NCI-H187 treated with DMSO at 0.1 percent for 48 hours (cell line): ENCODE measurements around the gene ZNF507.

Experiments
- DNase-seq: peaks from one replicate; lab custom pipeline; 2025; lab: John Stamatoyannopoulos, UW

Gene ZNF507

GRCh38 chr19:32339988-32340874, 5.2 kb upstream of the ZNF507 start:
- no peak for DNase-seq

GRCh38 chr19:32342695-32343094, 2.7 kb upstream of the ZNF507 start:
- no peak for DNase-seq

- no peak for DNase-seq
Measured at GRCh38 chr19:32343550-32344262, 1.7 kb upstream of the ZNF507 start.

- DNase-seq: no peak
Measured at GRCh38 chr19:32346901-32347300, 1.5 kb downstream of the ZNF507 start.

GRCh38 chr19:32347573-32347972, 2.2 kb downstream of the ZNF507 start:
- DNase-seq: no peak

- DNase-seq: no peak
Measured at GRCh38 chr19:32349051-32349450, 3.6 kb downstream of the ZNF507 start.

GRCh38 chr19:32349724-32350470, 4.5 kb downstream of the ZNF507 start:
- no peak for DNase-seq

- DNase-seq: no peak
Measured at GRCh38 chr19:32350471-32350865, 5.1 kb downstream of the ZNF507 start.

GRCh38 chr19:32350987-32351348, 5.6 kb downstream of the ZNF507 start:
- DNase-seq: no peak

- no peak for DNase-seq
Measured at GRCh38 chr19:32352241-32352630, 6.8 kb downstream of the ZNF507 start.

- no peak for DNase-seq
Measured at GRCh38 chr19:32354345-32354744, 8.9 kb downstream of the ZNF507 start.

- no peak for DNase-seq
Measured at GRCh38 chr19:32355309-32355708, 9.9 kb downstream of the ZNF507 start.

- DNase-seq: no peak
Measured at GRCh38 chr19:32357720-32358119, 12.3 kb downstream of the ZNF507 start.

- no peak for DNase-seq
Measured at GRCh38 chr19:32358321-32358720, 12.9 kb downstream of the ZNF507 start.

- DNase-seq: no peak
Measured at GRCh38 chr19:32359581-32359980, 14.2 kb downstream of the ZNF507 start.

- no peak for DNase-seq
Measured at GRCh38 chr19:32361574-32362317, 16.3 kb downstream of the ZNF507 start.

GRCh38 chr19:32362318-32362691, 16.9 kb downstream of the ZNF507 start:
- no peak for DNase-seq

- DNase-seq: no peak
Measured at GRCh38 chr19:32363175-32363574, 17.8 kb downstream of the ZNF507 start.

GRCh38 chr19:32363632-32364031, 18.2 kb downstream of the ZNF507 start:
- DNase-seq: no peak

- DNase-seq: no peak
Measured at GRCh38 chr19:32364040-32364439, 18.6 kb downstream of the ZNF507 start.

- DNase-seq: no peak
Measured at GRCh38 chr19:32367063-32367462, 21.7 kb downstream of the ZNF507 start.

GRCh38 chr19:32367948-32368536, 22.6 kb downstream of the ZNF507 start:
- DNase-seq: no peak
